IMR-90 (cell line): ENCODE results near the gene CHD2. TPM values are rescaled to one million over a fixed set of nuclear protein-coding genes. Genes with fewer than 3 reads are reported as not detected.

Experiments used
- ATAC-seq: fragments of 200-7000 bp; cut with Tn5 transposase; 2 replicates; pipeline ENCODE4 v1.9.1; 2020; ENCODE audit warnings: low read depth, mild to moderate bottlenecking, moderate library complexity
- BruUV-seq: library from RNA; stranded (reverse); fragments of 400-500 nt; replicated peaks from 2 replicates; lab custom pipeline; 2021; lab: Mats Ljungman, UMichigan
- CTCF ChIA-PET: fragments of 300-600 bp; formaldehyde crosslinking; extraction: SDS; loops from one replicate; lab custom pipeline; 2021; ENCODE audit warnings: antibody characterized with exemption; lab: Yijun Ruan, JAX
- POLR2A ChIA-PET: fragments of 300-600 bp; sonication (Branson Sonifier 250); formaldehyde crosslinking; loops from one replicate; lab custom pipeline; 2022; ENCODE audit warnings: antibody characterized with exemption; ENCODE audit not compliant: unreplicated experiment; lab: Charles Lee
- DNase-seq: peaks from one replicate; pipeline ENCODE4 v3.0.0; 2013
- H2AFZ ChIP-seq: replicated peaks from 2 replicates; pipeline ENCODE3; 2013; ENCODE audit warnings: low read length, mild to moderate bottlenecking; ENCODE audit not compliant: poor library complexity
- H2AK5ac ChIP-seq: 2 replicates; pipeline ENCODE4 v1.6.1; 2013; ENCODE audit warnings: low read depth, low read length, inconsistent platforms
- H2AK9ac ChIP-seq: replicated peaks from 2 replicates; pipeline ENCODE3; 2013; ENCODE audit warnings: mild to moderate bottlenecking, low read depth, low read length, moderate library complexity; ENCODE audit not compliant: poor library complexity
- H2BK120ac ChIP-seq: 2 replicates; pipeline ENCODE4 v1.6.1; 2013; ENCODE audit warnings: low read depth, low read length, inconsistent platforms
- H2BK15ac ChIP-seq: 3 replicates; pipeline ENCODE4 v1.6.1; 2013; ENCODE audit warnings: low read depth, low read length, inconsistent platforms
- H2BK20ac ChIP-seq: 2 replicates; pipeline ENCODE4 v1.6.1; 2013; ENCODE audit warnings: low read depth, mild to moderate bottlenecking, inconsistent platforms, low read length, moderate library complexity
- H2BK5ac ChIP-seq: 2 replicates; pipeline ENCODE4 v1.6.1; 2013; ENCODE audit warnings: mild to moderate bottlenecking, low read depth, low read length, inconsistent platforms; ENCODE audit not compliant: poor library complexity, severe bottlenecking
- H3K14ac ChIP-seq: replicated peaks from 2 replicates; pipeline ENCODE4 v1.6.1; 2013; ENCODE audit warnings: low read depth, low read length, inconsistent platforms
- H3K18ac ChIP-seq: 2 replicates; pipeline ENCODE4 v1.6.1; 2013; ENCODE audit warnings: low read depth, low read length, control low read depth
- H3K23ac ChIP-seq: 2 replicates; pipeline ENCODE4 v1.6.1; 2013; ENCODE audit warnings: low read depth, low read length, inconsistent platforms
- H3K27ac ChIP-seq: 2 replicates; pipeline ENCODE4 v1.5.1; 2013; ENCODE audit warnings: mild to moderate bottlenecking, control low read depth, low read length; ENCODE audit not compliant: insufficient read depth
- H3K27me3 ChIP-seq: 2 replicates; pipeline ENCODE4 v1.6.1; 2013; ENCODE audit warnings: low read length; ENCODE audit not compliant: control insufficient read depth, insufficient read depth
- H3K36me3 ChIP-seq: 2 replicates; pipeline ENCODE4 v1.6.1; 2013; ENCODE audit warnings: low read length, mixed read lengths; ENCODE audit not compliant: control insufficient read depth, insufficient read depth
- H3K4ac ChIP-seq: 2 replicates; pipeline ENCODE4 v1.6.1; 2013; ENCODE audit warnings: low read depth, low read length, inconsistent platforms
- H3K4me1 ChIP-seq: 2 replicates; pipeline ENCODE4 v1.6.1; 2013; ENCODE audit warnings: low read length, mixed read lengths; ENCODE audit not compliant: control insufficient read depth, insufficient read depth
- H3K4me2 ChIP-seq: 2 replicates; pipeline ENCODE4 v1.6.1; 2013; ENCODE audit warnings: low read depth, mild to moderate bottlenecking, control low read depth, low read length, moderate library complexity
- H3K4me3 ChIP-seq: 2 replicates; pipeline ENCODE4 v1.5.1; 2013; ENCODE audit warnings: low read depth, mild to moderate bottlenecking, control low read depth, low read length, moderate library complexity; ENCODE audit not compliant: insufficient read depth
- H3K56ac ChIP-seq: 2 replicates; pipeline ENCODE4 v1.6.1; 2013; ENCODE audit warnings: low read length, inconsistent platforms; ENCODE audit not compliant: insufficient read depth; ENCODE audit errors: extremely low read depth
- H3K79me1 ChIP-seq, 2 experiments: 2 replicates each; pipeline ENCODE4 v1.6.1; 2013; ENCODE audit warnings: low read length in 2 of 2, inconsistent platforms in 1 of 2, low read depth in 1 of 2
- H3K9ac ChIP-seq: 2 replicates; pipeline ENCODE4 v1.6.1; 2013; ENCODE audit warnings: low read depth, low read length, control low read depth
- H3K9me1 ChIP-seq: 2 replicates; pipeline ENCODE4 v1.6.1; 2013; ENCODE audit warnings: low read length, inconsistent platforms; ENCODE audit not compliant: insufficient read depth
- H3K9me3 ChIP-seq: 2 replicates; pipeline ENCODE4 v1.6.1; 2013; ENCODE audit warnings: low read length; ENCODE audit not compliant: control insufficient read depth, insufficient read depth
- H4K20me1 ChIP-seq: 2 replicates; pipeline ENCODE4 v1.6.1; 2013; ENCODE audit warnings: low read length, inconsistent platforms; ENCODE audit not compliant: insufficient read depth
- H4K5ac ChIP-seq: 2 replicates; pipeline ENCODE4 v1.6.1; 2013; ENCODE audit warnings: mild to moderate bottlenecking, low read depth, low read length, control low read depth
- H4K8ac ChIP-seq, 2 experiments: 2 replicates each; pipeline ENCODE4 v1.6.1; 2013; ENCODE audit warnings: low read depth in 2 of 2, low read length in 2 of 2, control low read depth in 1 of 2, inconsistent platforms in 1 of 2
- H4K91ac ChIP-seq: 2 replicates; pipeline ENCODE4 v1.6.1; 2013; ENCODE audit warnings: low read depth, low read length, inconsistent platforms; ENCODE audit not compliant: insufficient read depth
- FOS ChIP-seq: fragments of 150-350 bp; IDR thresholded peaks from 2 replicates; pipeline ENCODE4 v1.6.1; 2016; ENCODE audit warnings: low read depth, low read length
- MAFK ChIP-seq: IDR thresholded peaks from 2 replicates; pipeline ENCODE4 v1.6.1; 2012; ENCODE audit warnings: low read depth, low read length, improper control_type of control experiment
- MXI1 ChIP-seq: IDR thresholded peaks from 2 replicates; pipeline ENCODE4 v1.6.1; 2012; ENCODE audit warnings: low read depth, mild to moderate bottlenecking, low read length, moderate library complexity, borderline replicate concordance
- POLR2A ChIP-seq: IDR thresholded peaks from 2 replicates; pipeline ENCODE4 v1.6.1; 2012; ENCODE audit warnings: mild to moderate bottlenecking, low read depth, low read length
- RCOR1 ChIP-seq: IDR thresholded peaks from 2 replicates; pipeline ENCODE4 v1.6.1; 2012; ENCODE audit warnings: mild to moderate bottlenecking, low read length, improper control_type of control experiment; ENCODE audit not compliant: insufficient replicate concordance
- SMC3 ChIP-seq: fragments of 150-350 bp; IDR thresholded peaks from 2 replicates; pipeline ENCODE4 v1.6.1; 2016; ENCODE audit warnings: low read depth, mild to moderate bottlenecking, antibody characterized with exemption, low read length, moderate library complexity
- USF2 ChIP-seq: fragments of 150-350 bp; IDR thresholded peaks from 2 replicates; pipeline ENCODE4 v1.6.1; 2017; ENCODE audit warnings: mild to moderate bottlenecking, antibody characterized with exemption, low read length, low read depth
- WGBS, 2 experiments: methylation state at CpG; one replicate each; pipeline versions ENCODE4 v1.1.5 to v1.1.7; 2013; ENCODE audit warnings: missing lambda C conversion rate in 2 of 2; ENCODE audit not compliant: insufficient read length in 1 of 2; ENCODE audit errors: extremely low coverage in 2 of 2; 5-methylcytosine and 5-hydroxymethylcytosine counted together
- dilution Hi-C: fragments of 300-500 bp; cut with HindIII; formaldehyde crosslinking; loops from one replicate; pipeline ENCODE4 v1.14.3; 2018; ENCODE audit warnings: low sequenced_read_pairs; ENCODE audit not compliant: unreplicated experiment
- in situ Hi-C: fragments of 300-500 bp; cut with MboI; formaldehyde crosslinking; loops from 3 replicates; pipeline ENCODE4 v1.14.3; 2019; ENCODE audit warnings: low sequenced_read_pairs, inconsistent platforms, mixed read lengths
- intact Hi-C: fragments of 100-400 bp; cut with micrococcal nuclease; formaldehyde crosslinking; loops from 2 replicates; pipeline ENCODE4 v1.10.0; 2022
- polyA plus RNA-seq, 3 experiments: library from polyadenylated mRNA; depleted of rRNA; stranded (reverse); fragments of >200 nt; gene quantifications; 2 replicates each; pipeline ENCODE4 v1.2.3, GENCODE V29; 2012; ENCODE audit warnings: low replicate concordance in 1 of 3
- total RNA-seq: library from RNA; depleted of rRNA; stranded (reverse); fragments of >200 nt; gene quantifications from 2 replicates; pipeline ENCODE4 v1.2.3, GENCODE V29; 2012
- TF ChIP-seq, protein P1 (sequence below): fragments of 150-350 bp; IDR thresholded peaks from 2 replicates; pipeline ENCODE4 v1.6.1; 2016; ENCODE audit warnings: low read depth, mild to moderate bottlenecking, low read length, moderate library complexity, borderline replicate concordance

CHD2 gene
- total and polyA plus RNA-seq, 2 of the 4 experiments (the other 2 are of a cell fraction), result 44.9 to 64.7 TPM

GRCh38 chr15:92920595-92921161, 20.6 kb downstream of the CHD2 start:
- dilution Hi-C loops, result no loop called here
- DNase-seq (no peak), ATAC-seq (no peak)
- intact Hi-C loops, result no loop called here
- Histone ChIP-seq H2AK9ac (no peak overlapping the region), H4K20me1 (peaks cover 21% of the 10 kb centered on the region; the same call in 1 of the 2 replicates), H3K79me1 (peaks cover 12 to 62% of the 10 kb centered on the region in 2 experiments), H2AFZ (no peak overlapping the region), H3K14ac (no peak overlapping the region; the same call in 1 of the 2 replicates), H2BK120ac (no peak overlapping the region; the same call in 1 of the 2 replicates), H3K9me3 (no peaks in the 10 kb centered on the region), H4K91ac (no peak overlapping the region), H3K27me3 (no peaks in the 10 kb centered on the region), H3K9me1 (peaks cover 19% of the 10 kb centered on the region), H3K4me3 (no peak overlapping the region), H3K56ac (no peak overlapping the region), H2BK20ac (no peak overlapping the region), H3K18ac (no peak overlapping the region), H2BK15ac (no peak overlapping the region), H3K9ac (no peak overlapping the region), H3K4me1 (peaks cover 23% of the 10 kb centered on the region), H3K4ac (no peak overlapping the region), H2AK5ac (0 out of 2 replicates have a peak overlapping the region, but pooled peaks have one; percentile 5), H2BK5ac (peak overlapping the region; percentile 33), H4K8ac (peak overlapping the region in 1 of 2 experiments; percentile 7; a peak in 1 of 4 replicates), H3K36me3 (peaks cover 32% of the 10 kb centered on the region), H3K27ac (peak overlapping the region; percentile 42; the same call in 1 of the 2 replicates), H3K23ac (peak overlapping the region; percentile 52; the same call in 1 of the 2 replicates), H4K5ac (no peak overlapping the region), H3K4me2 (no peak overlapping the region)
- WGBS, 2 experiments, result 100% methylated on average over 1 of the region's 5 CpGs; no CpG with 5 or more reads in 1 of the 2 experiments
- in situ Hi-C loops, result no loop called here
- TF ChIP-seq POLR2A, result no peak
- TF ChIP-seq FOS, result no peak
- 0 out of 2 replicates have a peak, but pooled peaks have one; percentile 38 for TF ChIP-seq MAFK
- TF ChIP-seq SMC3, result no peak
- no peak for TF ChIP-seq MXI1
- no peak for TF ChIP-seq USF2
- TF ChIP-seq, protein P1, sequence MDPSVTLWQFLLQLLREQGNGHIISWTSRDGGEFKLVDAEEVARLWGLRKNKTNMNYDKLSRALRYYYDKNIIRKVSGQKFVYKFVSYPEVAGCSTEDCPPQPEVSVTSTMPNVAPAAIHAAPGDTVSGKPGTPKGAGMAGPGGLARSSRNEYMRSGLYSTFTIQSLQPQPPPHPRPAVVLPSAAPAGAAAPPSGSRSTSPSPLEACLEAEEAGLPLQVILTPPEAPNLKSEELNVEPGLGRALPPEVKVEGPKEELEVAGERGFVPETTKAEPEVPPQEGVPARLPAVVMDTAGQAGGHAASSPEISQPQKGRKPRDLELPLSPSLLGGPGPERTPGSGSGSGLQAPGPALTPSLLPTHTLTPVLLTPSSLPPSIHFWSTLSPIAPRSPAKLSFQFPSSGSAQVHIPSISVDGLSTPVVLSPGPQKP, result no peak
- no peak for TF ChIP-seq RCOR1
- ChIA-PET CTCF (interaction anchor here (0.7 to 1.0 kb wide), 2 partner anchors 8 to 112 kb away, joined by 3 read pairs; no protein-coding TSS in a partner anchor), POLR2A (interaction anchor here (0.6 kb wide), 1 partner anchor 19 kb away, joined by 3 read pairs; no protein-coding TSS in a partner anchor)
- BruUV-seq, result no TSS peak
